ENCODE measurements around the gene DOCK2.

DNA sequence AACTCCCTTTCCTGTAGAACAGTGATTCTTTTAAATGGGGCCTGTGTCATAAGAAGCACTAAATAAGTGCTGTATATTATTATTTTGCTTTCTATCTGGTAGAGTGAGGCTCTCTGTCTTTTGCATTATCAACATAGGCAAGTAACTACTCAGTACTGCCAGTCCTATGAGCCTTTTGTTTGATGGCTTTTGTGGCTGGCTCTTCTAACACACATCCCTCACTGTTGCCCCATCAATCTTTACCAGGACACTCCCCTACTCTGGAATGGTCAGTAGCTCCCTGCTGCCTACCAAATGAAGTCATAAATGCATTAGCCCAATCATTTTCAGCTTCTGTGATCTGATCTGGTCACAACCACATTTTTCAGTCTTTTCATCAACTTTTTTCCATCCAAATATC lies 205.6 kb downstream of the DOCK2 start:
- TF ChIP-seq ZBTB17 (tag by site-specific recombination; IDR thresholded peaks at IDR 0.05) (no peak), YY1 (tag by site-specific recombination; IDR thresholded peaks at IDR 0.05) (no peak), ZNF624 (tag by site-specific recombination; IDR thresholded peaks at IDR 0.05) (no peak), ZNF791 (tag by site-specific recombination; IDR thresholded peaks at IDR 0.05) (no peak), ZNF391 (tag by site-specific recombination; IDR thresholded peaks at IDR 0.05; ENCODE audit: borderline replicate concordance, low read depth) (no peak)
- TF ChIP-seq, protein P1, sequence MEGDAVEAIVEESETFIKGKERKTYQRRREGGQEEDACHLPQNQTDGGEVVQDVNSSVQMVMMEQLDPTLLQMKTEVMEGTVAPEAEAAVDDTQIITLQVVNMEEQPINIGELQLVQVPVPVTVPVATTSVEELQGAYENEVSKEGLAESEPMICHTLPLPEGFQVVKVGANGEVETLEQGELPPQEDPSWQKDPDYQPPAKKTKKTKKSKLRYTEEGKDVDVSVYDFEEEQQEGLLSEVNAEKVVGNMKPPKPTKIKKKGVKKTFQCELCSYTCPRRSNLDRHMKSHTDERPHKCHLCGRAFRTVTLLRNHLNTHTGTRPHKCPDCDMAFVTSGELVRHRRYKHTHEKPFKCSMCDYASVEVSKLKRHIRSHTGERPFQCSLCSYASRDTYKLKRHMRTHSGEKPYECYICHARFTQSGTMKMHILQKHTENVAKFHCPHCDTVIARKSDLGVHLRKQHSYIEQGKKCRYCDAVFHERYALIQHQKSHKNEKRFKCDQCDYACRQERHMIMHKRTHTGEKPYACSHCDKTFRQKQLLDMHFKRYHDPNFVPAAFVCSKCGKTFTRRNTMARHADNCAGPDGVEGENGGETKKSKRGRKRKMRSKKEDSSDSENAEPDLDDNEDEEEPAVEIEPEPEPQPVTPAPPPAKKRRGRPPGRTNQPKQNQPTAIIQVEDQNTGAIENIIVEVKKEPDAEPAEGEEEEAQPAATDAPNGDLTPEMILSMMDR (tag by site-specific recombination; IDR thresholded peaks at IDR 0.05), result no peak
- TF ChIP-seq, protein P2, sequence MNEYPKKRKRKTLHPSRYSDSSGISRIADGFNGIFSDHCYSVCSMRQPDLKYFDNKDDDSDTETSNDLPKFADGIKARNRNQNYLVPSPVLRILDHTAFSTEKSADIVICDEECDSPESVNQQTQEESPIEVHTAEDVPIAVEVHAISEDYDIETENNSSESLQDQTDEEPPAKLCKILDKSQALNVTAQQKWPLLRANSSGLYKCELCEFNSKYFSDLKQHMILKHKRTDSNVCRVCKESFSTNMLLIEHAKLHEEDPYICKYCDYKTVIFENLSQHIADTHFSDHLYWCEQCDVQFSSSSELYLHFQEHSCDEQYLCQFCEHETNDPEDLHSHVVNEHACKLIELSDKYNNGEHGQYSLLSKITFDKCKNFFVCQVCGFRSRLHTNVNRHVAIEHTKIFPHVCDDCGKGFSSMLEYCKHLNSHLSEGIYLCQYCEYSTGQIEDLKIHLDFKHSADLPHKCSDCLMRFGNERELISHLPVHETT (tag by site-specific recombination; IDR thresholded peaks at IDR 0.05), result no peak

All from HEK293 (cell line).